HL-60/S4 treated with phorbol 12-myristate 13-acetate at 8.2 ng/mL for 4 days and 3 days (cell line): ENCODE measurements around the gene BPIFB3.
"Not testable (repeated sequence)": the region's sequence is repeated elsewhere in the genome, so short reads cannot be mapped to it uniquely, and the experiment has no call there.

Experiments
- in situ Hi-C: fragments of 300-500 bp; cut with MboI; formaldehyde crosslinking; loops from 2 replicates; pipeline ENCODE4 v1.15.0; 2022; ENCODE audit warnings: low sequenced_read_pairs

BPIFB3 gene

DNA sequence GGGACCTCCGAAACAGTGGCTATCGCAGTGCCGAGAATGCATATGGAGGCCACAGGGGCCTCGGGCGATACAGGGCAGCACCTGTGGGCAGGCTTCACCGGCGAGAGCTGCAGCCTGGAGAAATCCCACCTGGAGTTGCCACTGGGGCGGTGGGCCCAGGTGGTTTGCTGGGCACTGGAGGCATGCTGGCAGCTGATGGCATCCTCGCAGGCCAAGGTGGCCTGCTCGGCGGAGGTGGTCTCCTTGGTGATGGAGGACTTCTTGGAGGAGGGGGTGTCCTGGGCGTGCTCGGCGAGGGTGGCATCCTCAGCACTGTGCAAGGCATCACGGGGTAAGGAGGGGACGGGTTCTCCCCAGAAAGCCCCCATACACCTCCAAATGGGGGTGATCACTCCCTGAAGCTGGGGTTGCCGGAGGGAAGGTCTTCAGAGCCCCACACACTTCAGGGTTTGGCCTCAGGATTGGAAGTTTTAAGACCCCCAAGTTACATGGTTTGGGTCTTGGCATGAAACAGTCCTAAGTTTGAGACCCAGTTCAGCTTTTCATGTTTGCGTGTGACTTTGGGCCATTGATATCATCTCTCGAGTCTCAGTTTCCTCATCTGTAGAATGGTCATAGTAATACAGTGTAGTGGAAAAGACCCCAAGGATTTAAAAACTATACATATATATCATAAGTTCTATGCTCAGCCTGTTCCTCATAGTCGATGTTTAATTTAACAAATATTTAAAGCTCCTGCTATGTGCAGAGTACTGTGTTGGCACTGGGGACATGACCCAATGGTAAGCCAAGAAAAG is 30.0 kb downstream of the BPIFB3 start:
- in situ Hi-C loops, result no loop called here

DNA sequence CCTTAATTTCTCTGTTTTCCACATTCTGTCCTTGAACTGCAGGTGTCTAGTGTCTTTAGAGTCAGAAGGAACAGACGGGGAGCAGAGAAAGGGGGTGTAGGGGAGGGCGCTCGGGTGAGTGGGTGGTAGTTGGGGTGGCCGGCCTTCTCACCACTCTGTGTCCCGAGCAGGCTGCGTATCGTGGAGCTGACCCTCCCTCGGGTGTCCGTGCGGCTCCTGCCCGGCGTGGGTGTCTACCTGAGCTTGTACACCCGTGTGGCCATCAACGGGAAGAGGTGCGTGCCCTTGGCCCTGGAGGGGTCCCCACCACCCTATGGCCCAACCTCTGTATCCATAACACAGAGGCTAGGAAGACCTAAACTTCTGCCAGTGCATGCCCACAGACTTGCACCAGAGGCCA is 31.0 kb downstream of the BPIFB3 start:
- in situ Hi-C loops, result no loop called here

- in situ Hi-C loops, result no loop called here
These were observed 32.5 kb downstream of the BPIFB3 start for GRCh38 chr20:33086052-33086722.

GRCh38 chr20:33091147-33091546 is 37.4 kb downstream of the BPIFB3 start:
- in situ Hi-C loops, result no loop called here

DNA sequence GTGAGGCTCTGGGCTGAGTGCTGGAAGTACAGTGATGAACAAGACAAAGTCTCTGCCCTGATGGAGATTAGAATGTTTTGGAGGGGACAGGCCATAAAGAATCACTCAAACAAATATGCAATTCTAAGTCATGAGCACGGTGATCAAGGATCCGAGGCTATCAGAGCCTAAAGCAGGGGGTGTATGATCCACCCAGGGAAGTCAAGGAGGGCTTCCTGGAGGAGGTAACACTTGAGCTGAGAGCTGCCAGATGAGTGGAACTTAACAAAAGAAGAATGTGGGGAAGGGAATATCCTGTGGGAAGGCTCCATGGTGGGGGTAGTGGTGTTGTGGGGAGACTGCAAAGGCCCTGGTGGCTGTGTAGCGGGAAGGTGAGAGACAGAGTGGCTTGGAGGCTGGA is 38.0 kb downstream of the BPIFB3 start:
- in situ Hi-C loops, result no loop called here

DNA sequence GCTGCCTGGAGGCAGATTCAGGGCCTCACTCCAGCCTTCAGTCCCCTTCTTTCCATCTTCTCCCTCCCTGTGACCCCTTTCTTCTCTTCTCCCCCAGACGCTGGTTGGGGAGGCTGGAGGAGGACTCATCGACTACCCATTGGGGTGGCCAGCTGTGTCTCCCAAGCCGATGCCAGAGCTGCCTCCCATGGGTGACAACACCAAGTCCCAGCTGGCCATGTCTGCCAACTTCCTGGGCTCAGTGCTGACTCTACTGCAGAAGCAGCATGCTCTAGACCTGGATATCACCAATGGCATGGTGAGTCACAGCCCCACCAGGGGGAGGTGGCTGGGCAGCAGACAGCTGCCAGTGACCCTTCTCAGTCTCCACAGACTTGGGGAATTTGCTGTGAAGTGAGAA is 38.7 kb downstream of the BPIFB3 start:
- in situ Hi-C loops, result no loop called here

- in situ Hi-C loops, result no loop called here
These were observed 39.4 kb downstream of the BPIFB3 start for GRCh38 chr20:33093074-33093473.

DNA sequence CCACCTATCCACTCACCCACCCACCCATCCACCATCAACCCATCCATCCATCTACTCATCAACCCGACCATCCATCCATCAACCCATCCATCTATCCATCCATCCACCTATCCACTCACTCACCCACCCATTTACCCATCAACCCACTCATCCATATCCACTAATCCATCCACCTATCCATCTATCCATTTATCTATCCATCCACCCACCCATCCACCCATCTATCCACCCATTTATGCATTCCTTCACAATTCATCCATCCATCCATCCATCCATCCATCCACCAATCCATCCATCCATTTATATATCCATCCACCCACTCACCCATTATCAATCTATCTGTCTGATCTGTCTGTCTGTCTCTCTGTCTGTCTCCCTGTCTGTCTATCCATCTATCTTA is 39.9 kb downstream of the BPIFB3 start:
- in situ Hi-C loops, result no loop called here

GRCh38 chr20:33095249-33095648 is 41.5 kb downstream of the BPIFB3 start:
- in situ Hi-C loops, result no loop called here

- in situ Hi-C loops, result not testable (repeated sequence)
These were observed 42.3 kb downstream of the BPIFB3 start for GRCh38 chr20:33095902-33096584.

DNA sequence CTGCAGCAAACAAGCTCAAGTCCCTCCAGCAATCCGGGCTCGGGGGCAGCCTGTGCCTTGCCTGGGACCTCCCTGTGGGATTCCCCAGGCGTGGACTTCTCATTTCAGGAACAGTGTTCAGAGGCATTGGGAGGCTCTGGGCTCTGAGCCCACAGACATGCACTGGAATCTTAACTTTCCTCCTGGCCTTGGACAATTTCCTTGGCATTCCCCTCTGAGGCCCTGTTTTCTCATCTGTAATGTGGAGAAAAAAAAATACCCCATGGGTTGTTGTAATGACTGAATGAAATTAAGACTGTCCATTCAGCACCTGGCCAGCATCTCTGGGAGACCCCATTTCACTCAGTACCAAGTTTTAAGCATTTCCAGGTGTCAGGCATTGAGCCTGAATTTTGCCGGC is 43.3 kb downstream of the BPIFB3 start:
- in situ Hi-C loops, result no loop called here

DNA sequence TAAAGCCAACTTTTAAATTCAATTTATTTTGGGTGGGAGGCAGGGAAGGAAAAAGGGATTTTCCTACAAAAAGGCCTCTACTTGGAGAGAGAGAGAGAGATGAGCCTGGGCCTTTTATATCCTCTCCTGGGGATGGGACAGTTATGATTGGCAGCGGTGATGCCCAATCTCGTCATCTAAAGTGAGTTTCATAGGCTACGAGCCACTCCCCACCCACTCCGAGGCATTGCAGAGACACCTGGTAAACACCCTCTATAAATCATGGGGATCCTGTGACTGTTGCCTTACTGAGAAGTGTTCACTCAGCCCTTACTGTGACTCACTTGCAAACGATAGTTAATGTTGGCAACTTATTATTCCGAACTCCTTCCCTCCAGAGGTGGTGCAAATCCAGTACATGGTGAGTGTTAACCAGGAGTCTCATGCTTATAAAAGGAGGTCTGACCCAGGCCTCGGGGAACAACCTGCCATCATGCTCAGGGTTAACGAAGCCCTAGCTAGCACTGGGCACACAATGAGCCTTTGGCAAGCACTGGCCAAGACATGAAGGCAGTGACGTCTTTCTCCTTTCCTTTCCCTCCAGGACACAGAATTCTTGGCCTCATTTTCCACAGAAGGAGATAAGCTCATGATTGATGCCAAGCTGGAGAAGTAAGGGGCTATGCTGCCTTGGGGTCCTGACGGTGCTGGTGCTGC is 46.3 kb downstream of the BPIFB3 start:
- in situ Hi-C loops, result no loop called here

- in situ Hi-C loops, result no loop called here
These were observed 49.9 kb downstream of the BPIFB3 start for GRCh38 chr20:33103556-33103955.

DNA sequence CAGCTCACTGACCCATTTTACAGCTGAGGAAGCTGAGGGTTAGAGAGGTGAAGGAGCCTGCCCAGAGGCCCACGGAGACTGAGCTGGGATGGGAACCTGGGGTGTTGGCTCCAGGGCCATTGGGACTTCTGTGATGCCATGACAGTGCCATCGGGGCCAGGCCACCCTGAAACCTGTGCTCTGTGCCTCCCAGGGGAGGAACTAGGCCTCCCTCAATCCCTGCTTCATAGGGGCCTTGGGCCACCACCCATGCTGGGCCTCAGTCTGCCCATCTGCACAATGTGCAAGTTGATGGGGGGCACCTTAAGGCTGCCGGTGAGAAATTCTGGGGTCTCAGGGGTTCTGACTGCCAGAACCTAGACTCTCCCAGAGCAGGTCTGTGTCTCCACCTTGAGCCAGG is 50.6 kb downstream of the BPIFB3 start:
- in situ Hi-C loops, result no loop called here

GRCh38 chr20:33105316-33105924 is 51.7 kb downstream of the BPIFB3 start:
- in situ Hi-C loops, result no loop called here

GRCh38 chr20:33106058-33106620 is 52.4 kb downstream of the BPIFB3 start:
- in situ Hi-C loops, result not testable (repeated sequence)

DNA sequence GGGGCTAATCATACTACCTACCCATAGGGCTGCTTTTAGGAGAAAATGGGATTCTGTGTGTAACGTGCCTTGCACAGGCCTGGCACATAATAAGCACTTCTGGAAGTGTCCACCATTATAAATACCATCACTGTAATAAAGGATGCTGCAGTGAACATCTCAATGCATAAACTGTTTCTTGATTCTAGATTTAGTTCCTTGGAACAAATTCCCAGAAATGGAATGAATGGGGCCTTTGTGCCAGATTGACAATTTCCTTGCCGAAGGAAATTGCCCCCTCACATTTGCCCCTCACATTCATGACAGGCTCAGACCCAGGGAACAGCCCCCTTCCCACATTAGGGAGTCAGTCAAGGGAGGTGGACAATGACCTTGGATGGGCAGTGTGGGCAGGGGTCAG is 55.0 kb downstream of the BPIFB3 start:
- in situ Hi-C loops, result no loop called here

GRCh38 chr20:33110147-33110825 is 56.6 kb downstream of the BPIFB3 start:
- in situ Hi-C loops, result no loop called here

- in situ Hi-C loops, result no loop called here
These were observed 57.6 kb downstream of the BPIFB3 start for GRCh38 chr20:33111306-33111705.
